HG03196 (cell line): ENCODE measurements around the gene AMIGO1.
"Not testable (repeated sequence)": the region's sequence is repeated elsewhere in the genome, so short reads cannot be mapped to it uniquely, and the experiment has no call there.

Experiments used
- ATAC-seq: cut with Tn5 transposase; IDR thresholded peaks from one replicate; pipeline ENCODE4 v1.9.1; 2021; ENCODE audit not compliant: unreplicated experiment

AMIGO1 gene

GRCh38 chr1:109484519-109484975, 25.0 kb downstream of the AMIGO1 start:
- ATAC-seq = no peak

GRCh38 chr1:109483672-109484518, 25.6 kb downstream of the AMIGO1 start, which contains the start of gene ATXN7L2:
Gene ATXN7L2, plus strand, starts transcription at chr1:109483905. Its CDS starts 49 bp downstream, at chr1:109483954.
- ATAC-seq = peak; percentile 61

- peak; percentile 9 for ATAC-seq
Observed at GRCh38 chr1:109482791-109483671, 26.5 kb downstream of the AMIGO1 start.

GRCh38 chr1:109482242-109482641, 27.3 kb downstream of the AMIGO1 start:
- no peak for ATAC-seq

- ATAC-seq = no peak
Observed at GRCh38 chr1:109481646-109482045, 27.9 kb downstream of the AMIGO1 start.

- no peak for ATAC-seq
Observed at GRCh38 chr1:109479901-109480300, 29.6 kb downstream of the AMIGO1 start.

- ATAC-seq = no peak
Observed at GRCh38 chr1:109479311-109479710, 30.2 kb downstream of the AMIGO1 start.

GRCh38 chr1:109478806-109479205, 30.7 kb downstream of the AMIGO1 start:
- ATAC-seq = no peak

- no peak for ATAC-seq
Observed at GRCh38 chr1:109477821-109478220, 31.7 kb downstream of the AMIGO1 start.

GRCh38 chr1:109476825-109477224, 32.7 kb downstream of the AMIGO1 start:
- ATAC-seq = no peak

GRCh38 chr1:109475261-109475660, 34.3 kb downstream of the AMIGO1 start:
- ATAC-seq = no peak

GRCh38 chr1:109474697-109475096, 34.8 kb downstream of the AMIGO1 start:
- no peak for ATAC-seq

GRCh38 chr1:109473284-109474057, 36.1 kb downstream of the AMIGO1 start:
- ATAC-seq = not testable (repeated sequence)

GRCh38 chr1:109472779-109473178, 36.7 kb downstream of the AMIGO1 start:
- no peak for ATAC-seq

- no peak for ATAC-seq
Observed at GRCh38 chr1:109470245-109470644, 39.3 kb downstream of the AMIGO1 start.

- no peak for ATAC-seq
Observed at GRCh38 chr1:109468903-109469302, 40.6 kb downstream of the AMIGO1 start.

- ATAC-seq = no peak
Observed at GRCh38 chr1:109468061-109468460, 41.5 kb downstream of the AMIGO1 start.

GRCh38 chr1:109467301-109467777, 42.2 kb downstream of the AMIGO1 start:
- ATAC-seq = no peak

- no peak for ATAC-seq
Observed at GRCh38 chr1:109466452-109467300, 42.9 kb downstream of the AMIGO1 start, which contains the start of gene SYPL2. Gene SYPL2, plus strand, starts transcription at chr1:109466546. Its CDS starts 298 bp downstream, at chr1:109466844.

- ATAC-seq = no peak
Observed at GRCh38 chr1:109466125-109466451, 43.4 kb downstream of the AMIGO1 start.
